ENCODE data around the gene FAM240A. TPM values are rescaled to one million over a fixed set of nuclear protein-coding genes. Genes with fewer than 3 reads are reported as not detected.

Gene FAM240A
- total RNA-seq, 1 donor from 2014 or later = not detected

- H3K36me3 ChIP-seq (ENCODE audit: control insufficient read depth, insufficient read depth, low read length) = no peaks in the 10 kb centered on the region
- FAIRE-seq (no peak), DNase-seq (ENCODE audit: low read depth) (no peak)
- TF ChIP-seq, protein P1, sequence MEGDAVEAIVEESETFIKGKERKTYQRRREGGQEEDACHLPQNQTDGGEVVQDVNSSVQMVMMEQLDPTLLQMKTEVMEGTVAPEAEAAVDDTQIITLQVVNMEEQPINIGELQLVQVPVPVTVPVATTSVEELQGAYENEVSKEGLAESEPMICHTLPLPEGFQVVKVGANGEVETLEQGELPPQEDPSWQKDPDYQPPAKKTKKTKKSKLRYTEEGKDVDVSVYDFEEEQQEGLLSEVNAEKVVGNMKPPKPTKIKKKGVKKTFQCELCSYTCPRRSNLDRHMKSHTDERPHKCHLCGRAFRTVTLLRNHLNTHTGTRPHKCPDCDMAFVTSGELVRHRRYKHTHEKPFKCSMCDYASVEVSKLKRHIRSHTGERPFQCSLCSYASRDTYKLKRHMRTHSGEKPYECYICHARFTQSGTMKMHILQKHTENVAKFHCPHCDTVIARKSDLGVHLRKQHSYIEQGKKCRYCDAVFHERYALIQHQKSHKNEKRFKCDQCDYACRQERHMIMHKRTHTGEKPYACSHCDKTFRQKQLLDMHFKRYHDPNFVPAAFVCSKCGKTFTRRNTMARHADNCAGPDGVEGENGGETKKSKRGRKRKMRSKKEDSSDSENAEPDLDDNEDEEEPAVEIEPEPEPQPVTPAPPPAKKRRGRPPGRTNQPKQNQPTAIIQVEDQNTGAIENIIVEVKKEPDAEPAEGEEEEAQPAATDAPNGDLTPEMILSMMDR (IDR thresholded peaks at IDR 0.05; ENCODE audit: insufficient read depth, low read length, severe bottlenecking) = no peak
- H3K27me3 ChIP-seq (ENCODE audit: control insufficient read depth, insufficient read depth, low read length) = peaks cover 5% of the 10 kb centered on the region
- no peak overlapping the region for H3K4me3 ChIP-seq (ENCODE audit: low read depth, low read length)
Observed at GRCh38 chr3:46603446-46604046, 8.8 kb upstream of the FAM240A start.

GRCh38 chr3:46604127-46604526 is 8.2 kb upstream of the FAM240A start:
- H3K4me3 ChIP-seq (ENCODE audit: low read depth, low read length) = no peak overlapping the region
- TF ChIP-seq, protein P1 (IDR thresholded peaks at IDR 0.05; ENCODE audit: insufficient read depth, low read length, severe bottlenecking) = no peak
- H3K27me3 ChIP-seq (ENCODE audit: control insufficient read depth, insufficient read depth, low read length) = peaks cover under 1% of the 10 kb centered on the region
- no peak for FAIRE-seq
- no peaks in the 10 kb centered on the region for H3K36me3 ChIP-seq (ENCODE audit: control insufficient read depth, insufficient read depth, low read length)
- no peak for DNase-seq (ENCODE audit: low read depth)

DNA sequence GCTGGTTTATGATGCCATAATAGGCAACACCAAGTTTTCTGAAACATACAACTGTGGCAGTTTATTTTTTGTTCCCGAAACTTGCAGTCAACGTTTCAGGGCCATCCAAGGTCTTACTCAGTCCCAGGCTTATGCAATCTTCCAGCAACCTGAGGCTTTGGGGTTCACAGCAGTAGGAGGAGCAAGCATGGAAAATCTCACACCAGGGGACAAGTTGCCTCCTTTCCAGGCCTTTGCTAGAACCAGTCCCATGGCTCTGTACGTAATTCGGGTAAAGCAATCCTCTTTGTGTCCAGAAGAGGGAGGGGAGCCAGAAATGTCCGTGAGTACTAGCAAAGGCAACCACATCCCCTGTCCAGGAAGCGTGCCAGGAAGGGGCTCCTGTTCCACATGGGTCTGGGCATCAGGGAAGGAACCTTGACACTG is 4.7 kb upstream of the FAM240A start:
- Histone ChIP-seq H3K4me3 (ENCODE audit: low read depth, low read length) (no peak overlapping the region), H3K36me3 (ENCODE audit: control insufficient read depth, insufficient read depth, low read length) (no peaks in the 10 kb centered on the region), H3K27me3 (ENCODE audit: control insufficient read depth, insufficient read depth, low read length) (peaks cover 2% of the 10 kb centered on the region)
- no peak for FAIRE-seq
- DNase-seq (ENCODE audit: low read depth) = no peak
- TF ChIP-seq, protein P1 (IDR thresholded peaks at IDR 0.05; ENCODE audit: insufficient read depth, low read length, severe bottlenecking) = no peak

DNA sequence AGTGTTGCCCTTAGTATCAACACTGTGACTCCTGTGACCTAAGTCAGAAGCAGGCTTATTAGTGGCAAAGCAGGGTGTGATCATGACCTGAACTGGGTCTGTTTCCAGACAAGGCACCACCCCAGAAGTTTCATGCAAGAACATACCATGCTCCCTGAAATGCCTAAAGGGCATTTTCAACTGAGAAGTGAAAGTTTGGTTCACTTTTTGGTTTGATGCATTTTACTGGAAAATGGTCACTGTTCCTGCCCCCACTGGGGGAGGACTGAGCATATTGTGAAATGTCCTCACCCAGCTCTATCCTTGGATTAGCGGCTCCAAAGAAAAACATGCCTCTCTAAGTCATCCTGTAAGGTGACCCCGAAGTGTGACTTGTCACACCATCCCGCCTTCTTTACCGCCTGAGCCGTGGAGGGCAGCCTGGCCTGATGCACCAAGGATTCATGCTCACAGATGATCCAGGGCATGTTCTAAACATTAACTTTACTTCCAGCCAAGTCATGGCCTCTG is 3.1 kb upstream of the FAM240A start:
- FAIRE-seq = no peak
- peaks cover 4% of the 10 kb centered on the region for H3K27me3 ChIP-seq (ENCODE audit: control insufficient read depth, insufficient read depth, low read length)

DNA sequence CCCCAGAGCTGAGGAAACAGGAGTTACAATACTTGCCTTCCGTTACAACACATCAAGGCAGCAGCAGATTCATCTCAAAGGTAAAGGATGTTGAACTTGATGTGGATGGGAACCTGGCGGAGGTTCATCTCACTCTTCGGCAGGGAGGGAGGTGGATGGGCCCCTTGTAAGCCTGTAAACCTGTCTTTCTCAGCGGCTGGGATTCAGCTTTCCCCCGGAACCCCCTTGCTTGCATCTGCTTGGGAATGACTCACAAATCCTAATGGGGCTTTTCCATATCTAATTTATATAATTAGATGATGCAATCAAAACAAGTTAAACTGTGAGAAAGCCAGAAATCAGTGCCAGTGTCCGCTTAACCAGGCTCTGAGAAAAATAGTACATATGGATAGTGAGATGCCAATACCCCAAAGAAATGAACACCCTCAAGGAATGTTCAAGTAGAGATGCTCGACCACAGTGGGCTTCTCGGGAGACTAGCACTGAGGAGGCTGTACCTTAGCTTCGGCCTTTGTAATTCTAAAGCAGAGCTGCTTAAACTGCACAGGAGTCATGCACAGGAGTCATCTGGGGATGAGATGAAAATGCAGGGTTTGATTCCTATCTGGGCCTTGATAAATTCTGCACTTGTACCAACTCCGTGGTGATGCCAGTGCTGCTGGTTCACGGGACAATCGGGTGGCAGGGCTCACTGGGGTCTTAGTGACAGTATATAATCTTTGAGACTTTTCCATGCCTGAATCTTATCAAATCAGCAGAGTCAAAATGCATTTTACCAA is 2.2 kb upstream of the FAM240A start:
- no peak for FAIRE-seq
- TF ChIP-seq, protein P1 (IDR thresholded peaks at IDR 0.05; ENCODE audit: insufficient read depth, low read length, severe bottlenecking) = no peak
- DNase-seq (ENCODE audit: low read depth) = no peak
- Histone ChIP-seq H3K4me3 (ENCODE audit: low read depth, low read length) (no peak overlapping the region), H3K27me3 (ENCODE audit: control insufficient read depth, insufficient read depth, low read length) (peaks cover 4% of the 10 kb centered on the region), H3K36me3 (ENCODE audit: control insufficient read depth, insufficient read depth, low read length) (no peaks in the 10 kb centered on the region)

More for the DNA sequence above, 3.1 kb upstream of the FAM240A start:
- H3K36me3 ChIP-seq (ENCODE audit: control insufficient read depth, insufficient read depth, low read length) = no peaks in the 10 kb centered on the region
- TF ChIP-seq, protein P1 (IDR thresholded peaks at IDR 0.05; ENCODE audit: insufficient read depth, low read length, severe bottlenecking) = no peak
- H3K4me3 ChIP-seq (ENCODE audit: low read depth, low read length) = no peak overlapping the region
- DNase-seq (ENCODE audit: low read depth) = no peak
